Nucleus accumbens (tissue), 56 donors: ENCODE results near the gene HSPG2.
"Not testable (repeated sequence)": the region's sequence is repeated elsewhere in the genome, so short reads cannot be mapped to it uniquely, and the experiment has no call there.

ENCODE experiments used
- DNase-seq, 56 donors: peaks; one replicate each; lab custom pipeline; 2025; lab: John Stamatoyannopoulos, UW

HSPG2 gene

DNA sequence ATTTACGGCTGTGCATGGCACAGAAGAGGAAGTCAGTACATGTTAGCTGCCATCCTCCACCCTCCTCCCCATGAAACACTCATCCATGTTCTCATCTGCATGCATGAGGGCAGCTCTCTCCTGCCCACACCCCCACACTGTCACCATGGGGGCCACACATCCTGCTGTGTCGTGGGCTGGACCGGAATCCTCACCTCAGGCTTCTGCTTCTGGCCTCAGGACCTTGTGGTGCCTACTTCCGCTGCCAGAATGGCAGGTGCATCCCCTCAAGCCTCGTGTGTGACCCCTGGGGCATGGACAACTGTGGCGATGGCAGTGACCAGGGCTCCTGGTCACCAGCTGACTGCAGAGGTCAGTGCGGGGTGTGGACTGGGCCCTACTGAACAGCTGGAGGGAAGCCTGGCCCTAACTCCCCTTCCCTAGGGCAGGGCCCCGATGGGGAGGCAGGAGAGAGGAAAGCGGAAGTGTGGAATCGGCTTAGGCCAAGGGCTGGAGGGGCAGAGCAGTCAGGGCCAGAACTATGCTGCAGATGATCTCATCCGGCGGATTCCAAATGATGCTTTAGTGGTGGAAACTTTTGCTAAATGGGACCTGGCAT, 121.3 kb downstream of the HSPG2 start:
- no peak for DNase-seq

DNA sequence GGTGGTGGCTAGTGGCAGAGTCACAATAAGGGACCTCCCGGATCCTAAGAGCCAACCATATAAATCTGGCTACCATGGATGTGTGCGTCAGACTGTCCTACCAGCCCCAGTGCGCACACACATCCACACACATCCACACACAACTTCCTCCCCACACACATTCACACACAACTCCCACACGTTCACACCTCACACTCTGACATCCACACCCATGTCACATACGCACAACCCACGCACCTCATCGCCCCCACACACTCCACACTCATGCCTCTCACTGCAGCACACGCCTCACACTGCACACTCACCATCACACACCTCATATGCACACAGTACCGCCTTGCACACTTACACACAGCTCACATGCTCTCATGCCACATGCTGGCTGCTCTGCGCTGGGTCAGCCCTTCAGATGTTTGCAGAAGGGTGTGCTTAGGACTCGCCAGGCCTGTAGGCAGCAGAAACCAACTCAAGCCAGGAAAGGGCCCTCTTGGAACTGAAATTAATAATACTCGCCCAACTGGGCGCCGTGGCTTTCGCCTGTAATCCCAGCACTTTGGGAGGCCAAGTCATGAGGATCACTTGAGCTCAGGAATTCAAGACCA, 122.0 kb downstream of the HSPG2 start:
- DNase-seq = no peak

- peak in 2 of 56 donors; percentile 4 to 5 for DNase-seq
These were observed 122.7 kb downstream of the HSPG2 start for GRCh38 chr1:21814241-21814918.

- no peak for DNase-seq
These were observed 123.6 kb downstream of the HSPG2 start for GRCh38 chr1:21813542-21813941.

GRCh38 chr1:21811875-21812305, 125.2 kb downstream of the HSPG2 start, which contains the start of gene LDLRAD2:
Gene LDLRAD2, plus strand, starts transcription at chr1:21812265. Its CDS starts 187 bp downstream, at chr1:21812452.
- no peak for DNase-seq

DNA sequence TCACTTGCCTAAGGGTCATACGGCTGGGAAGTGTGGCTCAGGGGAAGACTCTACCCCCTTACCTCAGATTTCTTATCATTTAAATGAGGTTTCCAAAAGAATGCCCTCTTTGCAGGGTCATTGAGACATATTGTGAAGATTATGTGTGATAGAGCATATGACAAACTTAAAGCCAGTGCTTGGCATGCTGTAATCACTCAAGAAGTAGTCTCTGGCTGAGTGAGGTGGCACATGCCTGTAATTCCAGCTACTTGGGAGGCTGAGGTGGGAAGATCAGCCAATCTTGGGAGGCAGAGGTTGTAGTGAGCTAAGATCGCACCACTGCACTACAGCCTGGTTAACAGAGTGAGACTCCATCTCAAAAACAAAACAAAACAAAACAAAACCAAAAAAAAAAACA, 132.6 kb downstream of the HSPG2 start:
- no peak for DNase-seq

DNA sequence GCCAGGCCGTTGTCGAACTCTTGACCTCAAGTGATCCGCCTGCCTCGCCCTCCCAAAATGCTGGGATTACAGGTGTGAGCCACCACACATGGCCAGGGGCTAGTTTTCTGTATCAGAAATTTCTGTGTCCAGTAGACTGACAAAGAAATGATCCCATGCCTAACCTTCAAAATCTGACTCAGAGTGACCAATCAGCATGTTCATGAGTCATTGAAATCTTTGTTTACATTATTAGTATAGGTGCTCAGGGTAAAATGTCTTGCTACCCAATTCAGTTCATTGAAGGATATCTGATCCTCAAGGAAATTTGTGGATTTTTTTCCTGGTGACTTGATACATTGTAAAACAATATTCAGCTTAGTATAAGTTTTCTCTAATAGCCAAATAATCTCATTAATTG, 136.0 kb downstream of the HSPG2 start:
- no peak for DNase-seq

DNA sequence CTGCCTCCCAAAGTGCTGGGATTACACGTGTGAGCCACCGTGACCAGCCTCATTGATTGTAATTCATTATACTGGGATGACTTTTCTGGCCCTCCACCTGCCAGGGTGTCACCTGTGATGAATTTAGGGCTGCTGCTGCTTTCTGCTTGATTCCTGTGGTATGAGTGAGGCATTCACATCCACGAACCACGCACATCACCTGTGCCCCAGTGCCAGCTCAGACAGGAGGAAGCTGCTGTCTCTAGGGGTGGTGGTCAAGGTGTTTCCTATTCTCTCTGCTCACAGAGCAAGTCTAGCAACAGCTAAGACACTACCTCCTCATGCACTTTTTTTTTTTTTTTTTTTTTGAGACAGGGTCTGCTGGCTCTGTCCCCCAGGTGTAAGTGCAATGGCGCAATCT, 137.4 kb downstream of the HSPG2 start:
- no peak for DNase-seq

GRCh38 chr1:21795075-21795474, 142.0 kb downstream of the HSPG2 start:
- no peak for DNase-seq

- no peak for DNase-seq
These were observed 142.5 kb downstream of the HSPG2 start for GRCh38 chr1:21794656-21795055.

DNA sequence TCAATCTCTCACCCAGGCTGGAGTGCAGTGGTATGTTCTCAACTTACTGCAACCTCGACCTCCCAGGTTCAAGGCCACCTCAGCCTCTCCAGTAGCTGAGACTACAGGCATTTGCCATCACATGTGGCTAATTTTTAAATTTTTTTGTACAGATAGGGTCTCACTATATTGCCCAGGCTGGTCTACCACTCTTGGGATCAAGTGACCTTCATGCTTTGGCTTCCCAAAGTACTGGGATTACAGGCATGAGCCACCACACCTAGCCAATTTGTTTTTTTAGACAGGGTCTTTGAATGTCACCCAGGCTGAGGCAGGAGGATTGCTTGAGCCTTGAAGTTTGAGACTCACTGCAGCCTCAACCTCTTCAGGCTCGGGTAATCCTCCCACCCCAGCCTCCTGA, 144.0 kb downstream of the HSPG2 start:
- DNase-seq = no peak

DNA sequence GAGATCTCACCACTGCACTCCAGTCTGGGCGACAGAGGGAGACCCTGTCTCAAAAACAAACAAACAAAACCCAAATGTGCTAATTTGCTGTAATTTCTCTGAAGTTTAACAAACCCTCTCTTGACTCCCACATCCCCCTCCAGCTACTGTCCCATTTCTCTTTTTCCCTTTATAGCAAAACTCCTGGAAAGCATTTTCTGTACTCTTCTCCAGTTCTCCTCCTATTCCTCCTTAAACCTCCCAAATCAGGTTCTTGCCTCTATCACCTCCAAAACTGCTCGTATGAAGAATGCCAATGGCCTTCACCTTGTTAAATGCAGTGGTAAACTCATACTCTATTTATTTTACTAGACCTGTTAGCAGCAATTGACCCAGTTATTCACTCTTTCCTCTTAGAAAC, 150.5 kb downstream of the HSPG2 start:
- DNase-seq = no peak

DNA sequence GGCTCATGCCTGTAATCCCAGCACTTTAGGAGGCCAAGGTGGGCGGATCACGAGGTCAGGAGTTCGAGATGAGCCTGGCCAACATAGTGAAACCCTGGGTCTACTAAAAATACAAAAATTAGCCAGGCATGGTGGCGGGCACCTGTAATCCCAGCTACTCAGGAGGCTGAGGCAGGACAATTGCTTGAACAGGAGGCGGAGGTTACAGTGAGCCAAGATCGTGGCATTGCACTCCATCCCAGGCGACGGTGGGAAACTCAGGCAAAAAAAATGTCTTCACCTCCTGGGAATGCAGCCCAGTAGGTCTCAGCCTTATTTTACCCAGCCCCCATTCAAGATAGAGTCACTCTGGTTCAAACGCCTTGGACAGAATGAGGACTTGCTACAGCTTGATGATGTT, 151.3 kb downstream of the HSPG2 start:
- DNase-seq = not testable (repeated sequence)

GRCh38 chr1:21783679-21784603, 153.2 kb downstream of the HSPG2 start:
- DNase-seq = peak in 4 of 56 donors; percentile 14 to 95 (median 40)

DNA sequence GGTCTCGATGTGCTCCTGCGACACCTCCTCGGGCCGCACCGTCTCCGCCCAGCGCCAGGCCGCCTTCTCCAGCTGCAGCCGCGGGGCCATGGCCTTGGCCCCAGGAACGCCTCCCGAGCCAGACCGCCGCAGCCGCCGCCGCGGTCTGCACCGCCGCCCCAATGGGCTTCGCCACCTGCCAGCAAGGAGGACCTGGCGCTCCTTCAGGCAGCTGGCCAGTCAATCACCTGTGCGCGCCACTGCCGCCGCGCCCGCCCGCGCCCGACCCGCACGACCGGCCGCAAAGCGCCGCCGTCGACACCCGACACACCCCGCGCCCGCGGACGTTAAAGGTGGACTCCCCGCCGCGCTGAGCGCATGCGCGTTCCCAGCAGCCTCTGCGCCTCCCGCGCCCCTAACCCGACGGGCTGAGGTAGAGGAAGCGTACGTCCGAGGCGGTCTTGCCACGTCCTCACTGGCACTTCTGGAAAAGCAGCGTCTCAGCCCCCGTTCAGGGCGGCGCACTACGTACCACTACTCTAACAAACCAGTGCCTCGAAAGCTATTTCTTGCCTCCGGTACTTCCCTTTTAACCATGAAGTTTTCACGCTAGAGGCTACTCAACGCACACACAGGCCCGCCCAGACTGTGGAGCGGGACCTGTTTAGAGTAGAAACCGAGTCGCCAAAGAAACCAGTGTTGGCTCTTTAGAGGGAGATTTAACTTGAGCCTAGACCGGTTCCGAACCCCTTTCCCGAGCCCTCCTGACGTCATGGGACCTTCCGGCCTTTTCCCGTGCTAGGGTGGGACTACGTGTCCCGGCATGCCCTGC, 154.0 kb downstream of the HSPG2 start, which contains the start of gene USP48:
Gene USP48, minus strand, starts transcription at position 282 of the 811 bp plus-strand sequence. Its CDS starts 192 bp downstream, at position 90.
- DNase-seq = peak; percentile 13 to 98 (median 94)

DNA sequence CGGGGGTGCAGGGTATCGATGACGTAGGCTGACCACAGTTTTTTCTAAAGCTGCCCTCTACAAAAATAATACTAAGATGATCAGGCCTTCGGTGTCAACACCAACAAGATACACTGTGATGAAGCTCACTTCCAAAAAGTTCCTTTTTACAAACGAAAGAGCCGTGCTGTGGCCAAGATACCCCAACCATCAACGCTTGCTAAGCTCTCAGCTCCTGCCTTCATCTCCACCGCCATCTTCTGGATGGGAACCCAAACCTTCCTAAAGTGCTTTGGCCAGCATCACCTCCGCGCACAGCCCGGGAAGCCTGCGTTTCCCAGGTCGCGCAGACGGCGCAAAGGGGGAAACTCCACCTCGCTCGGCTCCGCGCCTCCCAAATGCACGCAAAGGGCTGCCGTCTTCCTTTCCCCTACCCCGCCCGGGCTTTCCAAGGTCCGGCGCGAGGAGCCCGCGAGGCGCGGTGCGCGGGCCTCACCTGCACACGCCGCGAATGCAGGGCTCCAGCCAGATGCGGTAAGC, 154.7 kb downstream of the HSPG2 start:
- DNase-seq = peak in 48 of 56 donors; percentile 9 to 73 (median 54)

DNA sequence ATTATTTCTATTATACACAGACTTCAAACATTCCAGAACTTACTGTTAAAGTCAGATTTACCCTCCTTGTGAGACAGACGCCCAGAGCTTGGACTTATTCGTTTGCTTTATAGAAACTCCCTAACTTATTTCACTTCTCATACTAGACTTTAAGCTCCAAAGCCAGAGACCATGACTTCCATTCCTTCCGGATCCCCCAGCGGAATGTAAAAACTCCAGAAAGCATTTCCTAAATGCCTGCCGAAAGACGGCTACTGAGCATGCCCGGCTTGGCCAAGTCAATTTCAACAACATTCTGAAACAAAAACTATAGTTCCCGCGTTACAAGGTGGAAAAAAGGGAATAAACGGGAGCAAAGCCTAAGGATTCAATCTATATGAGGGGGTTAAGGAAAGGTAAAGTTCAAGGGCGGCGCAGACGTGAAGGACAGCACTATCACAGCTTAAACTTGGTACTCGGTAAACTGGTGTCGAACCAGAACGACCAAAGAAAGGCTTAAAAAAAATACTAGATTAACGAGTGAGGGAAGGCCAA, 155.2 kb downstream of the HSPG2 start:
- peak in 3 of 56 donors; percentile 2 to 23 (median 5) for DNase-seq

- DNase-seq = no peak
These were observed 157.2 kb downstream of the HSPG2 start for GRCh38 chr1:21779613-21780521.
